Activated gamma-delta T cell treated with anti-CD3 and anti-CD28 coated beads, Interleukin-2, amount 50 U/mL, for 16 hours (primary cell): Measurements from ENCODE around the gene IL12RB1.

Experiments used
- DNase-seq: peaks from one replicate; pipeline ENCODE4 v3.0.0-alpha.2; 2020; ENCODE audit warnings: low read depth

The IL12RB1 gene

DNA sequence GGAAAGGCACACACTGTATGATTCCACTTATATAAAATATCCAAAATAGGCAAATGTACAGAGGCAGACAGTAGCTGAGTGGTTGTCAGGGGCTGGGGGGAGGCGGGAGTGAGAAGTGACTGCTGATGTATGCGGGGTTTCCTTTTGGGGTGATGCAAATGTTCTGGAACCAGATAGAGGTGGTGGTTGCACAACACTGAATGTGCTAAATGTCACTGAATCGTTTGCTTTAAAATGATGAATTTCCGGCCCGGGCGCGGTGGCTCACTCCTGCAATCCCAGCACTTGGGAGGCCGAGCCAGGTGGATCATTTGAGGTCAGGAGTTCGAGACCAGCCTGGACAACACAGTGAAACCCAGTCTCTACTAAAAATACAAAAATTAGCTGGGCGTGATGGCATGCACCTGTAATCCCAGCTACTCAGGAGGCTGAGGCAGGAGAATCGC, 2.4 kb upstream of the IL12RB1 start:
- peak; percentile 45 for DNase-seq

DNA sequence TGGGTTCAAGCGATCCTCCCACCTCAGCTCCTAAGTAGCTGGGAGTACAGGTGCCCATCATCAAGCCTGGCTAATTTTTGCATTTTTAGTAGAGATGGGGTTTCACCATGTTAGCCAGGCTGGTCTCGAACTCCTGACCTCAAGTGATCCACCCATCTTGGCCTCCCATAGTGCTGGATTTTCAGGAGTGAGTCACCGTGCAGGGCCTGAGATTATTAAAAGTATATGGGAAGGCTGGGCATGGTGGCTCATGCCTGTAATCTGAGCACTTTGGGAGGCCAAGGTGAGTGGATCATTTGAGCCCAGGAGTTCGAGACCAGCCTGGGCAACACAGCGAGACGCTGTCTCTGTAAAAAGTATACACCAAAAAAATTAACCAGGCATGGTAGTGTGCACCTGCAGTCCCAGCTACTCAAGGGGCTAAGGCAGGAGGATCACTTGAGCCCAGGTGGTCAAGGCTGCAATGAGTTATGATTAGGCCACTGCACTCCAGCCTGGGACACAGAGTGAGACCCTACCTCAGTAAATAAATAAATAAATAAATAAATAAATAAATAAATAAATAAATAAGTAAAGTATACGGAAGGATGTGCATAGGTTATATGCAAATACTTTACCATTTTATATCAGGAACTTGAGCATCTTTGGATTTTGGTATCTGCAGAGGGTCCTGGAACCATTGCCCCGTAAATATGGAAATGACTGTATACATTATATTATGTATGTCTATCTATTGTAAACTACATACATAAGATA, 854 bp downstream of the IL12RB1 start:
- no peak for DNase-seq

DNA sequence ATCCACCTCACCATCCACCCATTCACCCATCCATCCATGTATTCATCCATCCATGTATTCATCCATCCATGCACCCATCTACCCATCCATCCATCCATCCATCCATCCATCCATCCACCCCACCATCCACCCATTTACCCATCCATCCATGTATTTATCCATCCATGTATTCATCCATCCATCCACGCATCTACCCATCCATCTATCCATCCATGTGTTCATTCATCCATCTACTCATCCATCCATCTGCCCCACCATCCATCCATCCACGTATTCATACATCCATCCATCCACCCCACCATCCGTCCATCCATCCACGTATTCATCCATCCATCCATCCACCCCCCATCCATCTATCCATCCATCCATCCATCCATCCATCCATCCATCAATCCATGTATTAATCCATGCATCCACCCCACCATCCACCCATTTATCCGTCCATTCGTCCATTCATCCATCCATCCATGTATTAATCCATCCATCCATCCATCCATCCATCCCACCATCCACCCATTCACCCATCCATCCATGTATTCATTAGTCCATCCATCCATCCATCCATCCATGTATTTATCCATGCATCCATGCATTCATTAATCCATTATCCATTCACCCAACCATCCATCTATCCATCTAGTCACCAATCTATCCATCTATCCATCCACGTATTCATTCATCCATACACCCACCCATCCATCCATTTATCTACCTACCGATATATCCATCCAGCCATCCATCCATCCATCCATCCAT, 2.6 kb downstream of the IL12RB1 start:
- no peak for DNase-seq

DNA sequence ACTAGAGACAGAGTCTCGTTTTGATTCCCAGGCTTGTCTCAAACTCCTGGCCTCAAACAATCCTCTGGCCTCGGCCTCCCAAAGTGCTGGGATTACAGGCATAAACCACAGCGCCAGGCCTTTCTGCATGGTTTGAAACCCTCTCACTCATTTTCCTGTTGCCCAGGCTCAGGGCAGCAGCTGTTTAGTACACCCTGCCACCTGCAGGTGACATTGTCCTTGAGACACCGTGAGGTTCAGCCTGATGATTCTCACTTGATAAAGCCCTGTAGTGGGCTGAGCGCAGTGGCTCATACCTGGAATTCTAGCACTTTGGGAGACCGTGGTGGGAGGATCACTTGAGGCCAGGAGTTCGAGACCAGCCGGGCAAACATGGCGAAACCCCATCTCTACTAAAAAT, 12.5 kb downstream of the IL12RB1 start:
- no peak for DNase-seq

DNA sequence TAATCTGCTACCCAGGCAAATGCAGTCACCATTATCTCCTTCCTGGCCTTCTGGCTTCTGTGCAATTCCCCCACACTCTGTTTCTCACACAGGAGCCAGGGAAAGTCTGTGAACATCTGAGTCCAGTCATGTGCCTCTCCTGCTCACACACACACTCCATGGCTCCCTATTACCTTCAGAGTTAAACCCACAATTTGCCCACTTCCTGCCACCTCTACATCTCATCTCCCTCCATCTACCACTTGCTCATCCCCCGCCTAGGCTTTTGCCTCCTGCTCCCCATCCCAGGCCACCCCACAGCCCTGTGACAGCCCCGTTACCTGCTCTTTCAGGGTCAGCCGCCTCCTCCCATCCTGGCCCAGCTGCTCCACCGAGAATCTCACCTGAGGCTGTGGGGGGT, 13.5 kb downstream of the IL12RB1 start:
- no peak for DNase-seq

DNA sequence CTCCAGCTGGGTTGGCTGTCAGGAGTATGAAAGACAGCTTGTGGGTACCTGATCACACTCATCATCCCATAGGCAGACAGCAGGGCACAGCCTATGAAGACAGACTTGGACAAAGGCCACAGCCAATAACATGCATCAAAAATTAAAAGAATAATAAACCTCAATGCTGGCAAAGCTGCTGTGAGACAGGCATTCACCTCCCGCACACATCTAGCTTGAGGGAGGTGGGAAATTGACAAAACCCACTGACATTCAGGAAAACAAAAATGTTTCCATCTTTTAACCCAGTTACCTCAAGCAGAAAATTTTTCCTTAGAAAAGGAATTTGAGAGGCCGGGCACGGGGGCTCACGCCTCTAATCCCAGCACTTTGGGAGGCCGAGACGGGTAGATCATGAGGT, 14.4 kb downstream of the IL12RB1 start:
- no peak for DNase-seq

DNA sequence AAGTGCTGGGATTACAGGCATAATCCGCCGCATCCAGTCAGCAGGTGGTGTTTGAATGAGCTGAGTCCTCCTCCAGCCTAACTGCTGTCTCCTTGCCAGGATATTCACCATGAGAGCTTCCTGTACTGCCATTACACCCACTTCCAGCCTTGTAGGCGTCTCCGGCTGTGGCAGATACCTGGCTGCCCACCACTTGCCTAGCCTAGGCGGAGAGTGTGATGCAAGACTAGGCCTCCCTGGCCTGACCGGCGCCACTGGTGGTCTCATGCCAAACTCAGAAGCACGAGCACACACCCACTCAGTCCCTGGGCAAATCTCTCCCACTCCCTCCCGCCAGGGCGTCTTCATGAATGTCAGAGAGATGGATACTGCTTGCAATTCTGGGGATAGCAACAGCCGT, 16.6 kb downstream of the IL12RB1 start:
- no peak for DNase-seq

- no peak for DNase-seq
These were observed 17.4 kb downstream of the IL12RB1 start for GRCh38 chr19:18069383-18069782.

DNA sequence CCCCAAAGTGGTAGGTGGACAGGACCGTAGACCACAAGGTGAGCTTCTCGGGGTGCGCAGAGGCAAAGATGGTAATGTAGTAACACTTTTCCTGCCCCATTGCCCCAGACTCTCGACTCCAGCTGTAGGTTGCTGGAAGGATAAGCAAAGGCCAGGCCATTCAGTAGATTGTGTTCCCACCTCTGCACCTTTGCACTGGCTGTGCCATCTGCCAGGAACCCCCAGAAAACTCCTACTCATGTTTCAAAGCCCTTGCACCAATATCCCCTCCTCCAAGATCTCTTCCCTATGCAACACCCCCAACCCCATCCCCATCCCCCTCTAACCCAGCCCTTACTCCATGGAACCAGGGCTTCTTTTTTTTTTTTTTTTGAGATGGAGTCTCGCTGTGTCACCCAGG, 18.3 kb downstream of the IL12RB1 start:
- DNase-seq, result no peak

DNA sequence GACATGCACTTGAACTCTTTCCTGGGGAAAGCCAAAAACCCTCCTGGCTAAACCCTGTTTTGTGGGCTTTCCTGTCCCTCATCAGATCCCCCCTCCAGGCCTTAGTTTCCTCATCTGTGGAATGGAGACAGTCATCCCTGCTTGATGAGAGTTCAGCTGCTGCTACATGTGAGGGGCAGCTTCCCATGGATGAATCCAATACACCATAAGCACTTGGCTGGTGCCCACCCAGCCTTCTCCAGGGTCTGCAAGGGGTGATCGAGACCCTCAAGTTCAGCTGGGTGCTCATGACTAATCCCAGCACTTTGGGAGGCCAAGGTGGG, 21.6 kb downstream of the IL12RB1 start:
- no peak for DNase-seq

DNA sequence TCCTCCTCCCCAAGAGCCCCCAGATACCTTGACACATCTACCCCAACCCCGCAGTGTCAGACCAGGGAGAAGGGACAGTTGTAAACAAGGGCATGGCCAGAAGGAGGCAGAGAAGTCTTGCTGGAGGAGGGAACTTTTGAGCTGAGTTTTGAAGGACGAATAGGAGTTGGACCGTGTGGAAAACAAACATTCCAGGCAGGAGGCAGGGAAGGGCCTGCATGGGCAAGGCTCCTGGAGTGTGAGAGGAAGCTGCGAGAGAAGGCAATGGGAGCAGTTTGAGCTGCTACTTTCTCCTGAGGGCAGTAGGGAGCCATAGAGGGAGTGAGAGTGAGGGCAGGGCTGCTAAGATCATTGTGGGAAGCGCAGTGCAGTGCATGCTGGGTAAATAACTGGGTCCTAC, 23.3 kb downstream of the IL12RB1 start:
- no peak for DNase-seq

DNA sequence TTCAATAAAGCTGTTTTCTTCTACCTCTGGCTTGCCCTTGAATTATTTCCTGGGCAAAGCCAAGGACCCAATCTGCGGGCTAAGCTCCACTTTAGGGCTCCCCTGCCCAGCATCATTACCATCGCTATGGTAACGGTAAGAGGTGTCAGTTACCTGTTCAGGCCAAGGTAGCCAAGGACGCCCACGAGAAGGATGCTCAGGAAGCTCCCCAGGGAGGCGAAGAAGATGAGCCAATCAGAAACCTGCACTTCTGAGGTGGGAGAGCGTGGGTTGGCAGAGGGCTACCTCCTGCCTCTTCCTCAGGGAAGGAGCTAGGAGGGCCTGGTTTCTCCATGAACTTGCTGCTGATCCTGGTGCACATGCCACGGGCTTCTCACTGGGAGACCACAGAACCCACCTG, 24.7 kb downstream of the IL12RB1 start:
- no peak for DNase-seq

- no peak for DNase-seq
These were observed 26.3 kb downstream of the IL12RB1 start for GRCh38 chr19:18060472-18060871.

- DNase-seq, result no peak
These were observed 26.8 kb downstream of the IL12RB1 start for GRCh38 chr19:18059902-18060301.

- no peak for DNase-seq
These were observed 27.4 kb downstream of the IL12RB1 start for GRCh38 chr19:18059297-18059696.

DNA sequence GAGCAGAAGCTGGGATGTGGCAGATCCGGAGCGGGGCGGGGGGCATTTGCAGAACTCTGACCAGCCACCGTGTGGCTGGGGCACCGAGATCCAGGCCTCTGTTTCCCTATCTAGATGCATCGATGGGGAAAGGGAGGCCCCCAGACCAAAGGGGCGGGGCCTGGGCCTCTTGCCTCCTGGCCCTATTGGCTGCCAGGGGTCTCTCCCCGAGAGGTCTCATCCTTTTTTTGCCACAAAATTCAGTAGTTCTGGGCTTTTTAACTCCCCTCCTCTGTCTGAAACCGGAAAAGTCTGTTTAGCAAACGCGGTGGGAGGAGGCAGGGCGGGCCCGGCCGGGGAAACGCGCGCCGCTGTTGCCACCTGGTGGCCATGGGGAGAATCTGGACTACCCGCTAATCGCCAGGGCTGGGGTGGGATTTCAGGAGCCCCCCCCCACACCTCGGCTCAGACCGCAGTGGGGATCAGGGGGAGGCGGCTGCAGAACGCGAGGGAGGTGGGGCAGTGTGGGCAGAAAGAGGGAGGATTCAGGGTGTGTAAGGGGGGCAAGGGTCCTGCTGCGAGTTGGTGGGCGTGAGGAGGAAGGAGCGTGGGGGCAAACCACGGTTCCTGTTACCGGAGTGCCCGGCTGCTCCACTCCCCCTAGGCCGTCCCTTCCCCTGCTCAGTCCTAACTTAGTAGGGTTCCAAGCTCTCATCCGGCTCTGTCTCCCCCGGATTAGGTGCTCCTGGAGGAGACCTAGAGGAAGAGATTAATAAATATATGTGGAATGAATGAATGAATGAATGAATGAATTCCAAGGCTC, 28.3 kb downstream of the IL12RB1 start:
- peak; percentile 68 for DNase-seq

DNA sequence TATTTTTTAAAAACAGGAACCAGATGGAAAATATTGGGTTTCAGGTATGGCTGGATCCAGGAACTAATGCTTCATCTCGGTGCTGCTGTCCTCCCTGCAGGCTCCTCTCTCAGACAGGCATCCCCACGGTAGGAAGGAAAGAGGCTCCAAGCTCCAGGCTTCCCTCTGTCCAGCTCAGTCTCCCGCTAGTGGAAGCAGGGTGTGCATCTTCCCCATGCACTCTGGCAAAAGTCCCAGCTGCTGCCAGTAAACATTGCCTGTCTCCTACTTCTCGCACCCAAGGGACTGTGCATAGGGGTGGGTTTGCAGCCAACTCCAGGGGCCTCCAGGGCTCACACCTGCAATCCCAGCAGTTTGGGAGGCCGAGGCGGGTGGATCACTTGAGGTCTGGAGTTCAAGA, 29.2 kb downstream of the IL12RB1 start:
- DNase-seq, result no peak

DNA sequence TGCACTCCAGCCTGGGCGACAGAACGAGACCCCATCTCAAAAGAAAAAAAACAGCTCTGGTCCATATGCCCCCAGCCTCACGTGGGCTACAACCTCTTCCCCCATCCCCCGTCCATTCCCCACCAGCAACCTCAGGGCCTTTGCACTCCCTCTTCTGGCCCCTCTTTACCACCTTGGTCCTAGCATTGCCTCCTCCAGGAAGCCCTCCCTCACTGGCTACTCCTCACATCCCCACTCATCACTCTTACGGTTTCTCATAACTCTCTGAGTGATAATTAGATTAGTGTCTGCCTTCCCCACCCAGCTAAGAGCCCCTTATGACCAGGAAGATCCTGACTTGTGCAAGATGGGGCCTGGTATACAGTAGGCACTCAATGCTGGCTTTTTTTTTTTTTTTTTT, 30.8 kb downstream of the IL12RB1 start:
- no peak for DNase-seq

DNA sequence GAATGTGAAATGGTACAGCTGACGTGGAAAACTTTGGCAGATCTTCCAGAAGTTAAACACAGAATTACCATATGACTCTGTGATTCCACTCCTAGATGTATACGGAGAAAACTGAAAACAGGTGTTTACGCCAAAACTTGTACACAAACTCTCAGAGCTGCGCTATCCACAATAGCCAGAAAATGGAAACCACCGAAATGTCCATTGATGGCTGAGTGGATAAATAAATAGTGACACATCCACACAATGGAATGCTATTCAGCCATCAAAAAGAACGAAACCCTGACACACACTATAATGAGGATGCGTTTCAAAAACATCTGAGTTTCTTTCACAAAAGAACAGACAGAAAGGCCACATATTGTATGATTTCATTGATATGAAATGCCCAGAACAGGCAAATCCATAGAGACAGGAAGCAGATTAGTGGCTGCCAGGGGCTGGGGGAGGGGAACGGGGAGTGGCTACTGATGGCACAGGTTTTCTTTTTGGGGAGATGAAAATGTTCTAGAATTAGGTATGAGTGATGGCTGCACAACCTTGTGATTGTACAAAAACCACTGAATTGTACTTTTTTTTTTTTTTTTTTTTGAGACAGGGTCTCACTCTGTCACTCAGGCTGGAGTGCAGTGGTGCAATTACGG, 33.0 kb downstream of the IL12RB1 start:
- no peak for DNase-seq

DNA sequence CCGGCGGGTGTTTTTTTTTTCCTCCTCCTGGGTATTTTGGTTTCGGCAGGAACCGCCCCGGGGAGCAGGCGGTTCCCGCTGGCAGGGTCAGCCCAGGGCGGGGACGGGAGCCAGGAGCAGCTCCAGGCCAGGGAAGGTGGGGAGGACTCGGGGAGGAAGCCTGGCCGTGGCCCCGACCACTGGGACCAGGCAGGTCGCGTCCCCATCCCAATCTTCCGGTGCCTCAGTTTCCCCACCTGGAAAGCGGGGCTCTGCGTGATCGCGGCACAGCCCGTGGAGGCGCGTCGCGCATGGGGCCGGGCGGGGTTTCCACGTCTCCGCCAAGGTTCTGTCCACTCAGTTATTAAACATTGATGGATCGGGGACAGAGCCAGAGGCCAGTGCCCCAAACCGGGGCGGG, 34.8 kb downstream of the IL12RB1 start:
- DNase-seq, result no peak

DNA sequence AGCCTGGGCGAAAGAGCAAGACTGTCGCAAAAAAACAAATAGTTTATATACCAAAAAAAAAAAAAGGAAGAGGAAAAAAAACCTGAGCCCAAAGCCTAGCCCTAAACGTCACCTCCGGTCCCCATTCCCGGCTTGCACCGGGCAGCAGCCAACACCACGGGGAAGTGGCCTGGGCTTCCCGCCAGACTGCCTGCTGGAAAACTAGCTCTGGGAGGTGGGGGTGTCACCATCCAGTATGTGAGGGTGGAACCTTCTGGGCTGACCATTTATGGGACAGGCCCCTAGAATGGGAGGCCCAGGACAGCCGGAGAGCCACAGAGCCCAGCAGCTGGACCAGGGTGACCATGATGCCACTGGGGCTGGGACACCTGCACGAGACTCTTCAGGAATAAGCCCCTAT, 37.3 kb downstream of the IL12RB1 start:
- DNase-seq, result no peak

GRCh38 chr19:18046059-18046718, 40.5 kb downstream of the IL12RB1 start:
- DNase-seq, result no peak
